HCT116 (cell line): ENCODE data around the gene STPG2.
A peak's percentile ranks its signal among the peaks of the same experiment; 100 is the strongest.

Experiments
- CEBPB ChIP-seq: IDR thresholded peaks from 2 replicates; pipeline ENCODE4 v1.6.1; 2012; ENCODE audit warnings: low read depth
- EZH2 ChIP-seq: fragments of 200-600 bp; sonication (generic); IDR thresholded peaks from 2 replicates; pipeline ENCODE4 v1.6.1; 2017; ENCODE audit warnings: antibody characterized with exemption, mixed run types
- POLR2A ChIP-seq: IDR thresholded peaks from 2 replicates; pipeline ENCODE4 v1.7.0; 2011; ENCODE audit warnings: borderline replicate concordance; ENCODE audit not compliant: insufficient read depth, insufficient read length; ENCODE audit errors: extremely low read depth
- SIN3A ChIP-seq: IDR thresholded peaks from 2 replicates; pipeline ENCODE4 v1.6.1; 2012; ENCODE audit warnings: low read depth
- YY1 ChIP-seq: IDR thresholded peaks from 2 replicates; pipeline ENCODE4 v1.6.1; 2011; ENCODE audit warnings: low read length, low read depth, moderate library complexity, mild to moderate bottlenecking; ENCODE audit not compliant: insufficient replicate concordance; ENCODE audit errors: extremely low read depth
- ZBTB33 ChIP-seq: IDR thresholded peaks from 2 replicates; pipeline ENCODE4 v1.6.1; 2011; ENCODE audit warnings: mild to moderate bottlenecking, low read length, moderate library complexity; ENCODE audit not compliant: insufficient replicate concordance; ENCODE audit errors: extremely low read depth
- TF ChIP-seq, protein P1 (sequence below), 3 experiments: fragments of 200-600 bp in 1 of 3; sonication (generic) in 1 of 3; IDR thresholded peaks in 2 of 3; conservative IDR thresholded peaks in 1 of 3; 2 replicates each; pipeline ENCODE4 v1.5.1; 2012 to 2017; ENCODE audit warnings: low read depth in 2 of 3, low read length in 2 of 3, antibody characterized with exemption in 1 of 3, borderline replicate concordance in 1 of 3, control low read depth in 1 of 3, mild to moderate bottlenecking in 1 of 3, mixed read lengths in 1 of 3, mixed run types in 1 of 3, moderate library complexity in 1 of 3; ENCODE audit not compliant: insufficient read depth in 1 of 3

- TF ChIP-seq, protein P1, sequence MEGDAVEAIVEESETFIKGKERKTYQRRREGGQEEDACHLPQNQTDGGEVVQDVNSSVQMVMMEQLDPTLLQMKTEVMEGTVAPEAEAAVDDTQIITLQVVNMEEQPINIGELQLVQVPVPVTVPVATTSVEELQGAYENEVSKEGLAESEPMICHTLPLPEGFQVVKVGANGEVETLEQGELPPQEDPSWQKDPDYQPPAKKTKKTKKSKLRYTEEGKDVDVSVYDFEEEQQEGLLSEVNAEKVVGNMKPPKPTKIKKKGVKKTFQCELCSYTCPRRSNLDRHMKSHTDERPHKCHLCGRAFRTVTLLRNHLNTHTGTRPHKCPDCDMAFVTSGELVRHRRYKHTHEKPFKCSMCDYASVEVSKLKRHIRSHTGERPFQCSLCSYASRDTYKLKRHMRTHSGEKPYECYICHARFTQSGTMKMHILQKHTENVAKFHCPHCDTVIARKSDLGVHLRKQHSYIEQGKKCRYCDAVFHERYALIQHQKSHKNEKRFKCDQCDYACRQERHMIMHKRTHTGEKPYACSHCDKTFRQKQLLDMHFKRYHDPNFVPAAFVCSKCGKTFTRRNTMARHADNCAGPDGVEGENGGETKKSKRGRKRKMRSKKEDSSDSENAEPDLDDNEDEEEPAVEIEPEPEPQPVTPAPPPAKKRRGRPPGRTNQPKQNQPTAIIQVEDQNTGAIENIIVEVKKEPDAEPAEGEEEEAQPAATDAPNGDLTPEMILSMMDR (IDR thresholded peaks at IDR 0.05 in 2 of 3, conservative IDR thresholded peaks at IDR 0.05 in 1 of 3; ENCODE audit: borderline replicate concordance in 1 of 3, insufficient read depth in 1 of 3, low read depth in 2 of 3, low read length in 2 of 3): peak; percentile 28 to 46 (median 38); a peak in 4 of 6 replicates
- TF ChIP-seq CEBPB: no peak
- TF ChIP-seq YY1: no peak
- TF ChIP-seq SIN3A: no peak
- TF ChIP-seq EZH2: no peak
- no peak for TF ChIP-seq POLR2A
- no peak for TF ChIP-seq ZBTB33
These were observed 422.3 kb downstream of the STPG2 start for GRCh38 chr4:97720869-97721432.
